ENCODE results near the gene RRAGC. TPM values are rescaled to one million over a fixed set of nuclear protein-coding genes. Genes with fewer than 3 reads are reported as not detected.

Gene RRAGC
- total and polyA plus RNA-seq, 10 of the 15 experiments (the other 5 are each of a cell fraction or from before 2014, with no cell fraction given): 5.5 to 22.1 (median 15.0) TPM

GRCh38 chr1:38788341-38789336, 70.9 kb downstream of the RRAGC start:
- no peak overlapping the region for H3K27ac ChIP-seq (ENCODE audit: control insufficient read depth, insufficient read depth)
- intact Hi-C loops (cut with micrococcal nuclease; ENCODE audit: unreplicated experiment): no loop called here
- no TSS peak for BruUV-seq (replicated peaks)
- 16% methylated on average over 15 of the region's 15 CpGs for WGBS (ENCODE audit: insufficient coverage, insufficient replicate concordance, low lambda C conversion rate, missing lambda C conversion rate)
- in situ Hi-C loops (cut with MboI): no loop called here
- ATAC-seq: no peak
- ChIA-PET SMC1A (ENCODE audit: uncharacterized antibody, unreplicated experiment) (no interaction called here), POLR2A (no interaction called here), RAD21 (ENCODE audit: unreplicated experiment) (no interaction called here), CTCF (no interaction called here)
- no peaks in the 10 kb centered on the region for H4K20me1 ChIP-seq (ENCODE audit: control insufficient read depth, insufficient read depth)
- FAIRE-seq: no peak
- no peak for DNase-seq (ENCODE audit: low read depth, low spot score)
- no peak for TF ChIP-seq TARDBP (IDR thresholded peaks at IDR 0.05; ENCODE audit: borderline replicate concordance)
- no peak for TF ChIP-seq EZH2 (IDR thresholded peaks at IDR 0.05; ENCODE audit: borderline replicate concordance, control insufficient read depth, low read depth, low read length)
- TF ChIP-seq, protein P1, sequence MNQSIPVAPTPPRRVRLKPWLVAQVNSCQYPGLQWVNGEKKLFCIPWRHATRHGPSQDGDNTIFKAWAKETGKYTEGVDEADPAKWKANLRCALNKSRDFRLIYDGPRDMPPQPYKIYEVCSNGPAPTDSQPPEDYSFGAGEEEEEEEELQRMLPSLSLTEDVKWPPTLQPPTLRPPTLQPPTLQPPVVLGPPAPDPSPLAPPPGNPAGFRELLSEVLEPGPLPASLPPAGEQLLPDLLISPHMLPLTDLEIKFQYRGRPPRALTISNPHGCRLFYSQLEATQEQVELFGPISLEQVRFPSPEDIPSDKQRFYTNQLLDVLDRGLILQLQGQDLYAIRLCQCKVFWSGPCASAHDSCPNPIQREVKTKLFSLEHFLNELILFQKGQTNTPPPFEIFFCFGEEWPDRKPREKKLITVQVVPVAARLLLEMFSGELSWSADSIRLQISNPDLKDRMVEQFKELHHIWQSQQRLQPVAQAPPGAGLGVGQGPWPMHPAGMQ (IDR thresholded peaks at IDR 0.05; ENCODE audit: borderline replicate concordance): no peak
- TF ChIP-seq SMC3 (IDR thresholded peaks at IDR 0.05; ENCODE audit: borderline replicate concordance, low read length): no peak
- no peak for TF ChIP-seq BACH1 (IDR thresholded peaks at IDR 0.05; ENCODE audit: borderline replicate concordance)
- no peak for TF ChIP-seq RBBP5 (conservative IDR thresholded peaks at IDR 0.05)
- TF ChIP-seq USF1 (IDR thresholded peaks at IDR 0.05; ENCODE audit: borderline replicate concordance, extremely low read length, insufficient read depth, low read depth, low read length): no peak
- no peak for TF ChIP-seq NRF1 (conservative IDR thresholded peaks at IDR 0.05; ENCODE audit: low read depth, low read length)
- no peak for TF ChIP-seq RAD21 (IDR thresholded peaks at IDR 0.05; ENCODE audit: insufficient read depth, low read depth, low read length)
- no peak for TF ChIP-seq EP300 (IDR thresholded peaks at IDR 0.05; ENCODE audit: borderline replicate concordance in 1 of 2, control insufficient read depth in 1 of 2, low read depth in 2 of 2, low read length in 2 of 2)
- peaks cover 2% of the 10 kb centered on the region; the same call in 1 of the 3 replicates for H3K9me3 ChIP-seq (replicated peaks; ENCODE audit: control insufficient read depth, insufficient read depth, low read length)
- no peak overlapping the region for H3K4me2 ChIP-seq (ENCODE audit: control insufficient read depth, insufficient read depth)
- H3K4me1 ChIP-seq (ENCODE audit: control insufficient read depth, insufficient read depth, low read length): no peaks in the 10 kb centered on the region
- H3K36me3 ChIP-seq (ENCODE audit: control insufficient read depth in 2 of 2, insufficient read depth in 2 of 2, low read length in 1 of 2): no peaks in the 10 kb centered on the region
- H2AFZ ChIP-seq (ENCODE audit: control insufficient read depth, low read depth, low read length): no peak overlapping the region
- peaks cover 0 to 8% of the 10 kb centered on the region in 2 experiments for H3K27me3 ChIP-seq (replicated peaks in 1 of 2; ENCODE audit: control insufficient read depth in 2 of 2, insufficient read depth in 2 of 2, low read length in 1 of 2)
- H3K79me2 ChIP-seq (ENCODE audit: control insufficient read depth, insufficient read depth, low read length): no peaks in the 10 kb centered on the region
- H3K4me3 ChIP-seq: no peak overlapping the region
- H3K9ac ChIP-seq (ENCODE audit: control insufficient read depth, insufficient read depth, low read length): no peak overlapping the region

Small RNA genes within 50 kb of the gene (small RNA-seq; reads per million reads assigned to genes)
- gene GJA9-MYCBP: not detected

Other genes with a start within 250 kb of the RRAGC start
- 26.1 and 30.1 TPM in 2 replicates for gene MYCBP, start 13.6 kb upstream of the RRAGC start, total RNA-seq (2014; rRNA removed)
- gene MYCBP, start 13.6 kb upstream of the RRAGC start, total RNA-seq (2014; rRNA removed; fragmentation: Illumina TruSeq; extraction: Trizol): 33.8 and 35.8 TPM in 2 replicates
- gene MYCBP, start 13.6 kb upstream of the RRAGC start, total RNA-seq (2021): 45.2 and 49.9 TPM in 2 replicates
- 31.7 and 54.6 TPM in 2 replicates for gene MYCBP, start 13.6 kb upstream of the RRAGC start, polyA plus RNA-seq (2011; rRNA removed)
- gene MYCBP, start 13.6 kb upstream of the RRAGC start, polyA plus RNA-seq (2014; fragmentation: Illumina TruSeq; extraction: Trizol): 40.9 and 45.5 TPM in 2 replicates
- gene MYCBP, start 13.6 kb upstream of the RRAGC start, polyA plus RNA-seq (2014; fragmentation: Nextera tagmentation; extraction: Ambion mirVana): 100 to 1,000 TPM; 124 to 152 TPM
- gene MYCBP, start 13.6 kb upstream of the RRAGC start, polyA plus RNA-seq (2014; rRNA removed): 20.9 and 29.2 TPM in 2 replicates
- gene MYCBP, start 13.6 kb upstream of the RRAGC start, polyA plus RNA-seq (2016; fragmentation: Nextera tagmentation; extraction: Ambion mirVana): 100 to 1,000 TPM; 196 to 210 TPM
- gene GJA9, start 21.8 kb upstream of the RRAGC start, total RNA-seq (2014; rRNA removed): not detected in 2 replicates
- not detected in 2 replicates for gene GJA9, start 21.8 kb upstream of the RRAGC start, total RNA-seq (2014; rRNA removed; fragmentation: Illumina TruSeq; extraction: Trizol)
- not detected in 2 replicates for gene GJA9, start 21.8 kb upstream of the RRAGC start, total RNA-seq (2021)
- not detected in 2 replicates for gene GJA9, start 21.8 kb upstream of the RRAGC start, polyA plus RNA-seq (2011; rRNA removed)
- gene GJA9, start 21.8 kb upstream of the RRAGC start, polyA plus RNA-seq (2014; fragmentation: Illumina TruSeq; extraction: Trizol): not detected in 2 replicates
- gene GJA9, start 21.8 kb upstream of the RRAGC start, polyA plus RNA-seq (2014; fragmentation: Nextera tagmentation; extraction: Ambion mirVana): not detected
- not detected in 2 replicates for gene GJA9, start 21.8 kb upstream of the RRAGC start, polyA plus RNA-seq (2014; rRNA removed)
- under 1 TPM in 1 of 2 experiments, not detected in 1; 0.13 TPM for gene GJA9, start 21.8 kb upstream of the RRAGC start, polyA plus RNA-seq (2016; fragmentation: Nextera tagmentation; extraction: Ambion mirVana)
- gene RHBDL2, start 82.1 kb upstream of the RRAGC start, total RNA-seq (2014; rRNA removed): not detected in 2 replicates
- not detected in 2 replicates for gene RHBDL2, start 82.1 kb upstream of the RRAGC start, total RNA-seq (2014; rRNA removed; fragmentation: Illumina TruSeq; extraction: Trizol)
- gene RHBDL2, start 82.1 kb upstream of the RRAGC start, total RNA-seq (2021): not detected in 2 replicates
- gene RHBDL2, start 82.1 kb upstream of the RRAGC start, polyA plus RNA-seq (2011; rRNA removed): not detected in 2 replicates
- not detected in 2 replicates for gene RHBDL2, start 82.1 kb upstream of the RRAGC start, polyA plus RNA-seq (2014; fragmentation: Illumina TruSeq; extraction: Trizol)
- gene RHBDL2, start 82.1 kb upstream of the RRAGC start, polyA plus RNA-seq (2014; fragmentation: Nextera tagmentation; extraction: Ambion mirVana): under 1 TPM in 1 of 2 experiments, not detected in 1; 0.05 TPM
- not detected in 2 replicates for gene RHBDL2, start 82.1 kb upstream of the RRAGC start, polyA plus RNA-seq (2014; rRNA removed)
- not detected for gene RHBDL2, start 82.1 kb upstream of the RRAGC start, polyA plus RNA-seq (2016; fragmentation: Nextera tagmentation; extraction: Ambion mirVana)
- 46.0 and 49.2 TPM in 2 replicates for gene AKIRIN1, start 131.5 kb upstream of the RRAGC start, total RNA-seq (2014; rRNA removed)
- 44.4 and 47.6 TPM in 2 replicates for gene AKIRIN1, start 131.5 kb upstream of the RRAGC start, total RNA-seq (2014; rRNA removed; fragmentation: Illumina TruSeq; extraction: Trizol)
- 46.1 and 46.4 TPM in 2 replicates for gene AKIRIN1, start 131.5 kb upstream of the RRAGC start, total RNA-seq (2021)
- 72.3 and 83.8 TPM in 2 replicates for gene AKIRIN1, start 131.5 kb upstream of the RRAGC start, polyA plus RNA-seq (2011; rRNA removed)
- gene AKIRIN1, start 131.5 kb upstream of the RRAGC start, polyA plus RNA-seq (2014; fragmentation: Illumina TruSeq; extraction: Trizol): 60.1 and 80.9 TPM in 2 replicates
- gene AKIRIN1, start 131.5 kb upstream of the RRAGC start, polyA plus RNA-seq (2014; fragmentation: Nextera tagmentation; extraction: Ambion mirVana): 10 to 100 TPM in 1 of 2 experiments, 1 to 10 TPM in 1; 7.5 to 16.3 TPM
- 47.3 and 53.2 TPM in 2 replicates for gene AKIRIN1, start 131.5 kb upstream of the RRAGC start, polyA plus RNA-seq (2014; rRNA removed)
- 10 to 100 TPM; 59.5 to 66.5 TPM for gene AKIRIN1, start 131.5 kb upstream of the RRAGC start, polyA plus RNA-seq (2016; fragmentation: Nextera tagmentation; extraction: Ambion mirVana)
- gene NDUFS5, start 166.6 kb upstream of the RRAGC start, total RNA-seq (2014; rRNA removed): 489 and 509 TPM in 2 replicates
- gene NDUFS5, start 166.6 kb upstream of the RRAGC start, total RNA-seq (2014; rRNA removed; fragmentation: Illumina TruSeq; extraction: Trizol): 562 and 579 TPM in 2 replicates
- 240 and 265 TPM in 2 replicates for gene NDUFS5, start 166.6 kb upstream of the RRAGC start, total RNA-seq (2021)
- 792 and 854 TPM in 2 replicates for gene NDUFS5, start 166.6 kb upstream of the RRAGC start, polyA plus RNA-seq (2011; rRNA removed)
- 870 and 924 TPM in 2 replicates for gene NDUFS5, start 166.6 kb upstream of the RRAGC start, polyA plus RNA-seq (2014; fragmentation: Illumina TruSeq; extraction: Trizol)
- 1,000 to 10,000 TPM; 1,576 to 1,578 TPM for gene NDUFS5, start 166.6 kb upstream of the RRAGC start, polyA plus RNA-seq (2014; fragmentation: Nextera tagmentation; extraction: Ambion mirVana)
- gene NDUFS5, start 166.6 kb upstream of the RRAGC start, polyA plus RNA-seq (2014; rRNA removed): 560 and 672 TPM in 2 replicates
- 1,000 to 10,000 TPM in 1 of 2 experiments, 100 to 1,000 TPM in 1; 982 to 1,132 TPM for gene NDUFS5, start 166.6 kb upstream of the RRAGC start, polyA plus RNA-seq (2016; fragmentation: Nextera tagmentation; extraction: Ambion mirVana)